ENCODE results near the gene BRAF.

BRAF gene

DNA sequence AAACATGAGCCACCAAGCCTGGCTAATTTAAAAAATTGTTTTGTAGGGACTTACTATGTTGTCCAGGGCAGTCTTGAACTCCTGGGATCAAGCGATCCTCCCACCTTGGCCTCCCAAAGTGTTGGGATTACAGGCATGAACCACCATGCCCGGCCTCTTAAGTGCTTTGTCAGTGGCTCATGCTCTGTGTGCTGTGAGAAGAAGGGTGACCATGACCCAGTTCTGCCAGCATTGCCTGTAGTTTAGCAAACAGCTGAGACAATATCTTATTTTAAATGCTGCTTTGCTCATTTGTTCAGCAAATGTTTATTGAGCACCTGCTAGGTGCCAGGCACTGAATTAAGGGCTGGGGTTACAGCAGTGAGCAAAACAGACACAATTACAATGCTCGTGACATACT lies 243.0 kb downstream of the BRAF start:
- no peak for ATAC-seq
- TF ChIP-seq, protein P1, sequence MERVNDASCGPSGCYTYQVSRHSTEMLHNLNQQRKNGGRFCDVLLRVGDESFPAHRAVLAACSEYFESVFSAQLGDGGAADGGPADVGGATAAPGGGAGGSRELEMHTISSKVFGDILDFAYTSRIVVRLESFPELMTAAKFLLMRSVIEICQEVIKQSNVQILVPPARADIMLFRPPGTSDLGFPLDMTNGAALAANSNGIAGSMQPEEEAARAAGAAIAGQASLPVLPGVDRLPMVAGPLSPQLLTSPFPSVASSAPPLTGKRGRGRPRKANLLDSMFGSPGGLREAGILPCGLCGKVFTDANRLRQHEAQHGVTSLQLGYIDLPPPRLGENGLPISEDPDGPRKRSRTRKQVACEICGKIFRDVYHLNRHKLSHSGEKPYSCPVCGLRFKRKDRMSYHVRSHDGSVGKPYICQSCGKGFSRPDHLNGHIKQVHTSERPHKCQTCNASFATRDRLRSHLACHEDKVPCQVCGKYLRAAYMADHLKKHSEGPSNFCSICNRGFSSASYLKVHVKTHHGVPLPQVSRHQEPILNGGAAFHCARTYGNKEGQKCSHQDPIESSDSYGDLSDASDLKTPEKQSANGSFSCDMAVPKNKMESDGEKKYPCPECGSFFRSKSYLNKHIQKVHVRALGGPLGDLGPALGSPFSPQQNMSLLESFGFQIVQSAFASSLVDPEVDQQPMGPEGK (CRISPR knock-in tag; IDR thresholded peaks at IDR 0.05; ENCODE audit: borderline replicate concordance): no peak
- TF ChIP-seq GLIS3 (CRISPR knock-in tag; IDR thresholded peaks at IDR 0.05): no peak

DNA sequence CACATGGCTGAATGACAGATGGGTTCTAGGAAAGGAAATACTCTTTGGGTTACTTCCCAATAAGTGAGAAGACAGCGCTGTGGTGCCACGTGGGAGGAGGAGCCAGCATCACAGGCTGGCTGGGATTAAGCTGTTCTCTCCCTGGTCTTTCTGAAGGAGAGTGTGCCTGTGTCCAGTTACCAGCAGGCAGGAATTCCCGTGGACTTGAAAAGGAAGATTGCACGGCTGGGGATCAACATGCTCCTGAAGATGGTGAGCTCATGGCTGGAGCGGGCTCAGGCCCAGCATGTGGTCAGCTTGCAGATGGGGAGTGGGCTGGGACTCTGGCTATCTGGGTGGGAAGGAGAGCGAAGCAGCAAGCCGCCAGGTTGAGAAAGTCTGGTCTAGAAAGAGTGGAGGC lies 243.8 kb downstream of the BRAF start:
- TF ChIP-seq PPARA (CRISPR knock-in tag; IDR thresholded peaks at IDR 0.05; ENCODE audit: borderline replicate concordance) (no peak), SNAI2 (CRISPR knock-in tag; IDR thresholded peaks at IDR 0.05) (no peak), ZNF8 (CRISPR knock-in tag; IDR thresholded peaks at IDR 0.05) (no peak), TCF4 (CRISPR knock-in tag; IDR thresholded peaks at IDR 0.05; ENCODE audit: borderline replicate concordance) (no peak), ZFP3 (CRISPR knock-in tag; IDR thresholded peaks at IDR 0.05) (no peak), TOX (CRISPR knock-in tag; IDR thresholded peaks at IDR 0.05; ENCODE audit: borderline replicate concordance) (no peak)
- TF ChIP-seq, protein P2, sequence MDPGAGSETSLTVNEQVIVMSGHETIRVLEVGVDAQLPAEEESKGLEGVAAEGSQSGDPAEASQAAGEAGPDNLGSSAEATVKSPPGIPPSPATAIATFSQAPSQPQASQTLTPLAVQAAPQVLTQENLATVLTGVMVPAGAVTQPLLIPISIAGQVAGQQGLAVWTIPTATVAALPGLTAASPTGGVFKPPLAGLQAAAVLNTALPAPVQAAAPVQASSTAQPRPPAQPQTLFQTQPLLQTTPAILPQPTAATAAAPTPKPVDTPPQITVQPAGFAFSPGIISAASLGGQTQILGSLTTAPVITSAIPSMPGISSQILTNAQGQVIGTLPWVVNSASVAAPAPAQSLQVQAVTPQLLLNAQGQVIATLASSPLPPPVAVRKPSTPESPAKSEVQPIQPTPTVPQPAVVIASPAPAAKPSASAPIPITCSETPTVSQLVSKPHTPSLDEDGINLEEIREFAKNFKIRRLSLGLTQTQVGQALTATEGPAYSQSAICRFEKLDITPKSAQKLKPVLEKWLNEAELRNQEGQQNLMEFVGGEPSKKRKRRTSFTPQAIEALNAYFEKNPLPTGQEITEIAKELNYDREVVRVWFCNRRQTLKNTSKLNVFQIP (CRISPR knock-in tag; IDR thresholded peaks at IDR 0.05; ENCODE audit: borderline replicate concordance, low read depth): no peak
- no peak for ATAC-seq

DNA sequence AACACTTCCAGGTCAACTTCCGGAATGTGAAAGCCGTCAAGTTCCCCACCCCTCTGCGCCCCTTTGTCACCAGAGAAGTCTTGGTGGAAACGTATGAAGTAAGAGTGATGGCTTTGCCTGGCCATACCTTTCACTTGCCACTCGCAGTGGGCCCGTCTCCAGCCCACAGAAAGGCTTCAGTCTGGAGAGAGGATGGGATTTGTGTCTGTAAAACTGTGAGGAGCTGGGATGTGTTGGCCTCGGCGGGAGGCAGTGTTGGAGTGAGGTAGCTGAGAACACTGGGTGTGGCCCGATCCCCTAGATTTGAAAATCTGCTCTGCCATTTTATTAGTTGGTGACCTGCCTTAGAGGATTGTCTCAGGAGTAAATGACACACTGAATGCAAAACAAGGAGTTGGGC lies 245.5 kb downstream of the BRAF start:
- no peak for ATAC-seq
- TF ChIP-seq, protein P2 (CRISPR knock-in tag; IDR thresholded peaks at IDR 0.05; ENCODE audit: borderline replicate concordance, low read depth): no peak
- TF ChIP-seq, protein P3, sequence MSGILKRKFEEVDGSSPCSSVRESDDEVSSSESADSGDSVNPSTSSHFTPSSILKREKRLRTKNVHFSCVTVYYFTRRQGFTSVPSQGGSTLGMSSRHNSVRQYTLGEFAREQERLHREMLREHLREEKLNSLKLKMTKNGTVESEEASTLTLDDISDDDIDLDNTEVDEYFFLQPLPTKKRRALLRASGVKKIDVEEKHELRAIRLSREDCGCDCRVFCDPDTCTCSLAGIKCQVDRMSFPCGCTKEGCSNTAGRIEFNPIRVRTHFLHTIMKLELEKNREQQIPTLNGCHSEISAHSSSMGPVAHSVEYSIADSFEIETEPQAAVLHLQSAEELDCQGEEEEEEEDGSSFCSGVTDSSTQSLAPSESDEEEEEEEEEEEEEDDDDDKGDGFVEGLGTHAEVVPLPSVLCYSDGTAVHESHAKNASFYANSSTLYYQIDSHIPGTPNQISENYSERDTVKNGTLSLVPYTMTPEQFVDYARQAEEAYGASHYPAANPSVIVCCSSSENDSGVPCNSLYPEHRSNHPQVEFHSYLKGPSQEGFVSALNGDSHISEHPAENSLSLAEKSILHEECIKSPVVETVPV (CRISPR knock-in tag; IDR thresholded peaks at IDR 0.05): no peak
- no peak for TF ChIP-seq SNAI2 (CRISPR knock-in tag; IDR thresholded peaks at IDR 0.05)
- TF ChIP-seq BACH2 (CRISPR knock-in tag; IDR thresholded peaks at IDR 0.05; ENCODE audit: borderline replicate concordance): no peak
- no peak for TF ChIP-seq ZFP3 (CRISPR knock-in tag; IDR thresholded peaks at IDR 0.05)
- TF ChIP-seq CSDC2 (CRISPR knock-in tag; IDR thresholded peaks at IDR 0.05): no peak
- no peak for TF ChIP-seq GLIS3 (CRISPR knock-in tag; IDR thresholded peaks at IDR 0.05)
- no peak for TF ChIP-seq ZC3H10 (CRISPR knock-in tag; IDR thresholded peaks at IDR 0.05)
- TF ChIP-seq, protein P4, sequence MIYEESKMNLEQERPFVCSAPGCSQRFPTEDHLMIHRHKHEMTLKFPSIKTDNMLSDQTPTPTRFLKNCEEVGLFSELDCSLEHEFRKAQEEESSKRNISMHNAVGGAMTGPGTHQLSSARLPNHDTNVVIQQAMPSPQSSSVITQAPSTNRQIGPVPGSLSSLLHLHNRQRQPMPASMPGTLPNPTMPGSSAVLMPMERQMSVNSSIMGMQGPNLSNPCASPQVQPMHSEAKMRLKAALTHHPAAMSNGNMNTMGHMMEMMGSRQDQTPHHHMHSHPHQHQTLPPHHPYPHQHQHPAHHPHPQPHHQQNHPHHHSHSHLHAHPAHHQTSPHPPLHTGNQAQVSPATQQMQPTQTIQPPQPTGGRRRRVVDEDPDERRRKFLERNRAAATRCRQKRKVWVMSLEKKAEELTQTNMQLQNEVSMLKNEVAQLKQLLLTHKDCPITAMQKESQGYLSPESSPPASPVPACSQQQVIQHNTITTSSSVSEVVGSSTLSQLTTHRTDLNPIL (CRISPR knock-in tag; IDR thresholded peaks at IDR 0.05; ENCODE audit: low read depth): no peak
- TF ChIP-seq OSR1 (CRISPR knock-in tag; IDR thresholded peaks at IDR 0.05): no peak

DNA sequence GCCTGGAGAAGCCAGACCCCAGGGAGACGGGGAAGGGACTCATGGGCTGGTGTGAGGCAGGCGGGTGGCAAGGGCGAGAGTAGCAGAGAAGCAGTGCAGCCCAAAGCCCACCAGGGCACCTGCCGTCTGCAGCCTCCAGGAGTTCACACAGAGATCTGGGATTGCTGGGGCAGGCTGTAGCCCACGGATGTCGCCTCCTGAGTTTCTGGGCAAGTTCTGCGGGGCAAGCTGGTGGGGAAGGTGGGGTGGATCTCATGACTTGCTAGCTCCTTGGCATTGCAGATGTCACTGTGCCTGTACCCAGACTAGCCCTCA lies 246.0 kb downstream of the BRAF start:
- ATAC-seq: no peak
- no peak for TF ChIP-seq OSR1 (CRISPR knock-in tag; IDR thresholded peaks at IDR 0.05)
- no peak for TF ChIP-seq ZFP3 (CRISPR knock-in tag; IDR thresholded peaks at IDR 0.05)
- no peak for TF ChIP-seq ARNTL (CRISPR knock-in tag; IDR thresholded peaks at IDR 0.05; ENCODE audit: borderline replicate concordance, low read depth)
- TF ChIP-seq RARB (CRISPR knock-in tag; IDR thresholded peaks at IDR 0.05): no peak
- TF ChIP-seq, protein P1 (CRISPR knock-in tag; IDR thresholded peaks at IDR 0.05; ENCODE audit: borderline replicate concordance): no peak
- no peak for TF ChIP-seq ZNF70 (CRISPR knock-in tag; IDR thresholded peaks at IDR 0.05)
- TF ChIP-seq TCF4 (CRISPR knock-in tag; IDR thresholded peaks at IDR 0.05; ENCODE audit: borderline replicate concordance): no peak
- TF ChIP-seq ZC3H10 (CRISPR knock-in tag; IDR thresholded peaks at IDR 0.05): no peak
- no peak for TF ChIP-seq CSDC2 (CRISPR knock-in tag; IDR thresholded peaks at IDR 0.05)
- no peak for TF ChIP-seq BACH2 (CRISPR knock-in tag; IDR thresholded peaks at IDR 0.05; ENCODE audit: borderline replicate concordance)
- no peak for TF ChIP-seq ZNF565 (CRISPR knock-in tag; conservative IDR thresholded peaks at IDR 0.05; ENCODE audit: low read depth)
- no peak for TF ChIP-seq GLIS3 (CRISPR knock-in tag; IDR thresholded peaks at IDR 0.05)
- no peak for TF ChIP-seq ISL1 (CRISPR knock-in tag; IDR thresholded peaks at IDR 0.05)
- TF ChIP-seq, protein P5, sequence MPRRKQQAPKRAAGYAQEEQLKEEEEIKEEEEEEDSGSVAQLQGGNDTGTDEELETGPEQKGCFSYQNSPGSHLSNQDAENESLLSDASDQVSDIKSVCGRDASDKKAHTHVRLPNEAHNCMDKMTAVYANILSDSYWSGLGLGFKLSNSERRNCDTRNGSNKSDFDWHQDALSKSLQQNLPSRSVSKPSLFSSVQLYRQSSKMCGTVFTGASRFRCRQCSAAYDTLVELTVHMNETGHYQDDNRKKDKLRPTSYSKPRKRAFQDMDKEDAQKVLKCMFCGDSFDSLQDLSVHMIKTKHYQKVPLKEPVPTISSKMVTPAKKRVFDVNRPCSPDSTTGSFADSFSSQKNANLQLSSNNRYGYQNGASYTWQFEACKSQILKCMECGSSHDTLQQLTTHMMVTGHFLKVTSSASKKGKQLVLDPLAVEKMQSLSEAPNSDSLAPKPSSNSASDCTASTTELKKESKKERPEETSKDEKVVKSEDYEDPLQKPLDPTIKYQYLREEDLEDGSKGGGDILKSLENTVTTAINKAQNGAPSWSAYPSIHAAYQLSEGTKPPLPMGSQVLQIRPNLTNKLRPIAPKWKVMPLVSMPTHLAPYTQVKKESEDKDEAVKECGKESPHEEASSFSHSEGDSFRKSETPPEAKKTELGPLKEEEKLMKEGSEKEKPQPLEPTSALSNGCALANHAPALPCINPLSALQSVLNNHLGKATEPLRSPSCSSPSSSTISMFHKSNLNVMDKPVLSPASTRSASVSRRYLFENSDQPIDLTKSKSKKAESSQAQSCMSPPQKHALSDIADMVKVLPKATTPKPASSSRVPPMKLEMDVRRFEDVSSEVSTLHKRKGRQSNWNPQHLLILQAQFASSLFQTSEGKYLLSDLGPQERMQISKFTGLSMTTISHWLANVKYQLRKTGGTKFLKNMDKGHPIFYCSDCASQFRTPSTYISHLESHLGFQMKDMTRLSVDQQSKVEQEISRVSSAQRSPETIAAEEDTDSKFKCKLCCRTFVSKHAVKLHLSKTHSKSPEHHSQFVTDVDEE (CRISPR knock-in tag; IDR thresholded peaks at IDR 0.05): no peak
- TF ChIP-seq ZNF8 (CRISPR knock-in tag; IDR thresholded peaks at IDR 0.05): no peak
- no peak for TF ChIP-seq ZFP30 (CRISPR knock-in tag; IDR thresholded peaks at IDR 0.05)
